HepG2 (cell line): Measurements from ENCODE around the gene TMCC1. TPM values are rescaled to one million over a fixed set of nuclear protein-coding genes. Genes with fewer than 3 reads are reported as not detected.
A peak's percentile ranks its signal among the peaks of the same experiment; 100 is the strongest.

Experiments
- ERF ChIP-seq: IDR thresholded peaks from 2 replicates; pipeline ENCODE4 v1.6.1; 2018; ENCODE audit warnings: missing biosample characterization, missing genetic modification reagents
- KIAA2018 ChIP-seq: sonication (generic); formaldehyde crosslinking; IDR thresholded peaks from 2 replicates; pipeline ENCODE4 v1.5.0; 2020; ENCODE audit warnings: mild to moderate bottlenecking, missing genetic modification reagents, borderline replicate concordance
- MYNN ChIP-seq: sonication (generic); formaldehyde crosslinking; IDR thresholded peaks from 2 replicates; pipeline ENCODE4 v1.4.0; 2020; ENCODE audit warnings: mild to moderate bottlenecking, low read depth, missing genetic modification reagents
- RCOR2 ChIP-seq: IDR thresholded peaks from 2 replicates; pipeline ENCODE4 v1.6.1; 2016; ENCODE audit warnings: missing biosample characterization, missing genetic modification reagents
- SALL2 ChIP-seq: sonication (generic); formaldehyde crosslinking; IDR thresholded peaks from 2 replicates; pipeline ENCODE4 v1.8.1; 2023; ENCODE audit warnings: mild to moderate bottlenecking, missing genetic modification reagents, inconsistent platforms
- SP5 ChIP-seq: IDR thresholded peaks from 2 replicates; pipeline ENCODE4 v1.6.1; 2016; ENCODE audit warnings: low read depth, borderline replicate concordance
- ZBTB25 ChIP-seq: IDR thresholded peaks from 2 replicates; pipeline ENCODE4 v1.6.1; 2018; ENCODE audit warnings: missing genetic modification reagents
- ZKSCAN8 ChIP-seq: IDR thresholded peaks from 2 replicates; pipeline ENCODE4 v1.6.1; 2016; ENCODE audit warnings: borderline replicate concordance, missing genetic modification reagents, missing compliant biosample characterization
- ZNF292 ChIP-seq: sonication (generic); formaldehyde crosslinking; IDR thresholded peaks from 2 replicates; pipeline ENCODE4 v1.8.1; 2022; ENCODE audit warnings: mild to moderate bottlenecking, low read depth, missing genetic modification reagents, borderline replicate concordance
- ZNF589 ChIP-seq: sonication (generic); formaldehyde crosslinking; conservative IDR thresholded peaks from 2 replicates; pipeline ENCODE4 v1.8.0; 2022; ENCODE audit warnings: mild to moderate bottlenecking, moderate library complexity, missing genetic modification reagents
- polyA plus RNA-seq, 8 experiments: library from polyadenylated mRNA; depleted of rRNA in 3 of 8; stranded (reverse) in 7 of 8; unstranded in 1 of 8; fragments of >200 nt; fragmentation: Illumina TruSeq in 4 of 8; extraction: Trizol in 4 of 8; gene quantifications; 2 replicates each; pipeline versions ENCODE4 v1.2.1 to v1.2.3, GENCODE V29; 2011 to 2016; ENCODE audit warnings: low read depth in 4 of 8, missing spikeins in 1 of 8, mixed read lengths in 1 of 8; ENCODE audit not compliant: insufficient read depth in 1 of 8
- total RNA-seq, 5 experiments: library from RNA; depleted of rRNA; stranded (reverse); fragments of >200 nt; fragmentation: Illumina TruSeq; extraction: Trizol; gene quantifications; 2 replicates each; pipeline ENCODE4 v1.2.3, GENCODE V29; 2016; ENCODE audit warnings: low read depth in 1 of 5
- TF ChIP-seq, protein P1 (sequence below): sonication (generic); formaldehyde crosslinking; IDR thresholded peaks from 2 replicates; pipeline ENCODE4 v1.4.0; 2020; ENCODE audit warnings: missing genetic modification reagents
- TF ChIP-seq, protein P2 (sequence below): sonication (generic); formaldehyde crosslinking; IDR thresholded peaks from 2 replicates; pipeline ENCODE4 v1.4.0; 2020; ENCODE audit warnings: missing genetic modification reagents, borderline replicate concordance
- TF ChIP-seq, protein P3 (sequence below): sonication (generic); formaldehyde crosslinking; IDR thresholded peaks from 2 replicates; pipeline ENCODE4 v1.8.1; 2023; ENCODE audit warnings: mild to moderate bottlenecking, missing genetic modification reagents

TMCC1 gene
- total and polyA plus RNA-seq, 2 of the 13 experiments (the other 11 are each of a cell fraction or from before 2014, with no cell fraction given), result 12.1 to 264 TPM

- TF ChIP-seq, protein P1, sequence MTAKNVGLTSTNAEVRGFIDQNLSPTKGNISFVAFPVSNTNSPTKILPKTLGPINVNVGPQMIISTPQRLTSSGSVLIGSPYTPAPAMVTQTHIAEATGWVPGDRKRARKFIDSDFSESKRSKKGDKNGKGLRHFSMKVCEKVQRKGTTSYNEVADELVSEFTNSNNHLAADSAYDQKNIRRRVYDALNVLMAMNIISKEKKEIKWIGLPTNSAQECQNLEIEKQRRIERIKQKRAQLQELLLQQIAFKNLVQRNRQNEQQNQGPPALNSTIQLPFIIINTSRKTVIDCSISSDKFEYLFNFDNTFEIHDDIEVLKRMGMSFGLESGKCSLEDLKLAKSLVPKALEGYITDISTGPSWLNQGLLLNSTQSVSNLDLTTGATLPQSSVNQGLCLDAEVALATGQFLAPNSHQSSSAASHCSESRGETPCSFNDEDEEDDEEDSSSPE (CRISPR knock-in tag), result peak; percentile 11; the same call in 1 of the 2 replicates
- TF ChIP-seq ERF (CRISPR knock-in tag) (no peak), MYNN (CRISPR knock-in tag) (no peak), SALL2 (CRISPR knock-in tag) (0 out of 2 replicates have a peak, but pooled peaks have one; percentile 9), ZNF292 (CRISPR knock-in tag) (peak; percentile 43; the same call in 1 of the 2 replicates), ZKSCAN8 (CRISPR knock-in tag) (no peak), ZBTB25 (CRISPR knock-in tag) (no peak), RCOR2 (CRISPR knock-in tag) (no peak), ZNF589 (CRISPR knock-in tag) (no peak), KIAA2018 (CRISPR knock-in tag) (no peak), SP5 (0 out of 2 replicates have a peak, but pooled peaks have one; percentile 57)
- TF ChIP-seq, protein P2, sequence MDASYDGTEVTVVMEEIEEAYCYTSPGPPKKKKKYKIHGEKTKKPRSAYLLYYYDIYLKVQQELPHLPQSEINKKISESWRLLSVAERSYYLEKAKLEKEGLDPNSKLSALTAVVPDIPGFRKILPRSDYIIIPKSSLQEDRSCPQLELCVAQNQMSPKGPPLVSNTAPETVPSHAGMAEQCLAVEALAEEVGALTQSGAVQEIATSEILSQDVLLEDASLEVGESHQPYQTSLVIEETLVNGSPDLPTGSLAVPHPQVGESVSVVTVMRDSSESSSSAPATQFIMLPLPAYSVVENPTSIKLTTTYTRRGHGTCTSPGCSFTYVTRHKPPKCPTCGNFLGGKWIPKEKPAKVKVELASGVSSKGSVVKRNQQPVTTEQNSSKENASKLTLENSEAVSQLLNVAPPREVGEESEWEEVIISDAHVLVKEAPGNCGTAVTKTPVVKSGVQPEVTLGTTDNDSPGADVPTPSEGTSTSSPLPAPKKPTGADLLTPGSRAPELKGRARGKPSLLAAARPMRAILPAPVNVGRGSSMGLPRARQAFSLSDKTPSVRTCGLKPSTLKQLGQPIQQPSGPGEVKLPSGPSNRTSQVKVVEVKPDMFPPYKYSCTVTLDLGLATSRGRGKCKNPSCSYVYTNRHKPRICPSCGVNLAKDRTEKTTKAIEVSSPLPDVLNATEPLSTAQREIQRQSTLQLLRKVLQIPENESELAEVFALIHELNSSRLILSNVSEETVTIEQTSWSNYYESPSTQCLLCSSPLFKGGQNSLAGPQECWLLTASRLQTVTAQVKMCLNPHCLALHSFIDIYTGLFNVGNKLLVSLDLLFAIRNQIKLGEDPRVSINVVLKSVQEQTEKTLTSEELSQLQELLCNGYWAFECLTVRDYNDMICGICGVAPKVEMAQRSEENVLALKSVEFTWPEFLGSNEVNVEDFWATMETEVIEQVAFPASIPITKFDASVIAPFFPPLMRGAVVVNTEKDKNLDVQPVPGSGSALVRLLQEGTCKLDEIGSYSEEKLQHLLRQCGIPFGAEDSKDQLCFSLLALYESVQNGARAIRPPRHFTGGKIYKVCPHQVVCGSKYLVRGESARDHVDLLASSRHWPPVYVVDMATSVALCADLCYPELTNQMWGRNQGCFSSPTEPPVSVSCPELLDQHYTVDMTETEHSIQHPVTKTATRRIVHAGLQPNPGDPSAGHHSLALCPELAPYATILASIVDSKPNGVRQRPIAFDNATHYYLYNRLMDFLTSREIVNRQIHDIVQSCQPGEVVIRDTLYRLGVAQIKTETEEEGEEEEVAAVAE (CRISPR knock-in tag), result peak; percentile 22; the same call in 1 of the 2 replicates
- TF ChIP-seq, protein P3, sequence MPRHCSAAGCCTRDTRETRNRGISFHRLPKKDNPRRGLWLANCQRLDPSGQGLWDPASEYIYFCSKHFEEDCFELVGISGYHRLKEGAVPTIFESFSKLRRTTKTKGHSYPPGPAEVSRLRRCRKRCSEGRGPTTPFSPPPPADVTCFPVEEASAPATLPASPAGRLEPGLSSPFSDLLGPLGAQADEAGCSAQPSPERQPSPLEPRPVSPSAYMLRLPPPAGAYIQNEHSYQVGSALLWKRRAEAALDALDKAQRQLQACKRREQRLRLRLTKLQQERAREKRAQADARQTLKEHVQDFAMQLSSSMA (CRISPR knock-in tag), result 0 out of 2 replicates have a peak, but pooled peaks have one; percentile 50
These were observed at the start of gene TMCC1 (continued) for GRCh38 chr3:129893581-129894070.
